HG02885 (cell line): ENCODE results near the gene WIPF2.
A peak's percentile ranks its signal among the peaks of the same experiment; 100 is the strongest.

Experiments used
- ATAC-seq: cut with Tn5 transposase; IDR thresholded peaks from one replicate; pipeline ENCODE4 v1.9.1; 2021; ENCODE audit warnings: mild to moderate bottlenecking; ENCODE audit not compliant: unreplicated experiment, poor library complexity

The WIPF2 gene

GRCh38 chr17:40218740-40219593 lies at the start of gene WIPF2:
TSS of gene WIPF2 (plus strand) at chr17:40219304. CDS start at chr17:40256460, 37,156 bp downstream.
- peak; percentile 87 for ATAC-seq

- no peak for ATAC-seq
These were observed 48.8 kb upstream of the WIPF2 start for GRCh38 chr17:40170325-40170724.

- no peak for ATAC-seq
These were observed 47.4 kb upstream of the WIPF2 start for GRCh38 chr17:40171750-40172149.

GRCh38 chr17:40173091-40173777 lies 45.9 kb upstream of the WIPF2 start:
- ATAC-seq, result no peak

GRCh38 chr17:40173778-40174135 lies 45.3 kb upstream of the WIPF2 start:
- no peak for ATAC-seq

GRCh38 chr17:40174514-40174913 lies 44.6 kb upstream of the WIPF2 start:
- no peak for ATAC-seq

- ATAC-seq, result no peak
These were observed 43.0 kb upstream of the WIPF2 start for GRCh38 chr17:40175928-40176753.

- no peak for ATAC-seq
These were observed 42.4 kb upstream of the WIPF2 start for GRCh38 chr17:40176754-40177110.

- ATAC-seq, result peak; percentile 74
These were observed 41.7 kb upstream of the WIPF2 start, which contains the start of gene RAPGEFL1 for GRCh38 chr17:40177275-40177874. TSS of gene RAPGEFL1 (plus strand) at chr17:40177470. CDS start at chr17:40177862, 392 bp downstream.

GRCh38 chr17:40178021-40178601 lies 41.0 kb upstream of the WIPF2 start:
- ATAC-seq, result no peak

GRCh38 chr17:40178660-40179059 lies 40.4 kb upstream of the WIPF2 start:
- ATAC-seq, result no peak

GRCh38 chr17:40179923-40180659 lies 39.0 kb upstream of the WIPF2 start:
- ATAC-seq, result no peak

- no peak for ATAC-seq
These were observed 38.4 kb upstream of the WIPF2 start for GRCh38 chr17:40180694-40181093.

GRCh38 chr17:40181205-40181604 lies 37.9 kb upstream of the WIPF2 start:
- no peak for ATAC-seq

- no peak for ATAC-seq
These were observed 36.5 kb upstream of the WIPF2 start for GRCh38 chr17:40182606-40183005.

GRCh38 chr17:40187238-40187637 lies 31.9 kb upstream of the WIPF2 start:
- no peak for ATAC-seq

- no peak for ATAC-seq
These were observed 30.4 kb upstream of the WIPF2 start for GRCh38 chr17:40188694-40189093.

GRCh38 chr17:40190197-40191021 lies 28.7 kb upstream of the WIPF2 start:
- ATAC-seq, result no peak
